H1 (cell line): ENCODE data around the gene RS1. TPM values are rescaled to one million over a fixed set of nuclear protein-coding genes. Genes with fewer than 3 reads are reported as not detected.

Experiments
- KDM4A ChIP-seq: IDR thresholded peaks from one replicate; pipeline ENCODE4 v1.7.1; 2012; ENCODE audit warnings: low read depth, mild to moderate bottlenecking, moderate library complexity, low read length, inconsistent platforms; ENCODE audit not compliant: severe bottlenecking
- POU5F1 ChIP-seq: IDR thresholded peaks from 2 replicates; pipeline ENCODE4 v1.6.1; 2011; ENCODE audit warnings: low read depth, mild to moderate bottlenecking, low read length, moderate library complexity
- SAP30 ChIP-seq: fragments of 300-600 bp; sonication (generic); IDR thresholded peaks from 2 replicates; pipeline ENCODE4 v1.7.1; 2012; ENCODE audit warnings: low read length, moderate library complexity, mild to moderate bottlenecking, inconsistent platforms; ENCODE audit not compliant: insufficient read depth, insufficient replicate concordance
- SP2 ChIP-seq: IDR thresholded peaks from 2 replicates; pipeline ENCODE4 v1.6.1; 2012; ENCODE audit warnings: mild to moderate bottlenecking, low read length, inconsistent platforms
- polyA plus RNA-seq, 7 experiments: library from polyadenylated mRNA; depleted of rRNA in 3 of 7; stranded (reverse) in 5 of 7; unstranded in 2 of 7; fragments of >200 nt in 5 of 7; fragments of 200-250 nt in 2 of 7; gene quantifications; 1 replicate in 5 of 7; 2 replicates in 1 of 7; 4 replicates in 1 of 7; pipeline versions ENCODE4 v1.2.1 to v1.2.3, GENCODE V29; 2011 to 2013; ENCODE audit warnings: missing spikeins in 2 of 7, mixed read lengths in 2 of 7
- total RNA-seq: library from RNA; stranded (reverse); fragmentation: NEBNext Ultra II Directional; extraction: Animal tissue kit (Norgen Biotek cat#: 25700); gene quantifications from 2 replicates; pipeline ENCODE4 v1.2.1, GENCODE V29; 2021

RS1 gene
- total and polyA plus RNA-seq, 2 of the 8 experiments (the other 6 are each of a cell fraction or from before 2014, with no cell fraction given): 0.03 TPM; not detected in 1

DNA sequence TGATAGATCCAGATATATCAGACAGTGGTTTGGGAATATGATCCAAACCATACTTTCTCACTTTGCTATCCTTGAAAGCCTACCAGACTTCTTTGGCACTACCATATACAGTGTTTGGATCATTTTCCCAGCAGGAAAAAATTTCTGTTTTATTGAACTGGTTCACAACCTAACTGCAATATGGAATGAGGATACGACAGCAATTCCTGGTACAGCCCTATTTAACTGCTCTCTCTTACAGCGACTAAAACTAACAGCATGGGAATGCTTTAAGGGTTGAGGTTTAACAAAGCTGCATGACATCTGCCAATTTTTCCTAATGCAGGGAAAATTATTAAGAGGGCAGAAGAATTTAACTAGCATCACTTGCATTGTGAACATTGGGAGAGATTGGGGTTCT, 47.3 kb downstream of the RS1 start (continued):
- TF ChIP-seq SP2: no peak
- no peak for TF ChIP-seq POU5F1
- TF ChIP-seq KDM4A: no peak
- no peak for TF ChIP-seq SAP30
